GM18907 (cell line): ENCODE results near the gene ARL14.
A peak's percentile ranks its signal among the peaks of the same experiment; 100 is the strongest.

Experiments
- ATAC-seq: cut with Tn5 transposase; IDR thresholded peaks from one replicate; pipeline ENCODE4 v1.9.1; 2021; ENCODE audit warnings: mild to moderate bottlenecking, moderate library complexity; ENCODE audit not compliant: unreplicated experiment

ARL14 gene

DNA sequence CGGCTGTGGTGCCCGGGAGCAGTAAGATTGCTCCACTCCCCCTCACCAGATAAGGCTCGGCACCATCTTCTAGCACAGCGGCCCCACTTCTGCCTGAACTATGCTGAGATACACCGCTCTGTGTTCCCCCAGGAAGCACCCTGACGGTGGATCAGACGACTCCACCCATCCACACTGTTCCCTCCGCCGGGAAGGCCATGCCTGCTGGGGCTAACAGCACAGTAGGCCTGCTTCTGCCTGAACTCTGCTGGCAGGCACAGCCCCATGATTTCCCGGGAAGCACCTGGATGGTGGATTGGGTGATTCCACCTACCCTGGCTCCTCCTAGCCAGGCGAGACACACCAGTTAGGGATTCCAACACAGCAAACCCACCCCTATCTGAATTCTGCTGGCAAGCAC lies 42.8 kb downstream of the ARL14 start:
- no peak for ATAC-seq

DNA sequence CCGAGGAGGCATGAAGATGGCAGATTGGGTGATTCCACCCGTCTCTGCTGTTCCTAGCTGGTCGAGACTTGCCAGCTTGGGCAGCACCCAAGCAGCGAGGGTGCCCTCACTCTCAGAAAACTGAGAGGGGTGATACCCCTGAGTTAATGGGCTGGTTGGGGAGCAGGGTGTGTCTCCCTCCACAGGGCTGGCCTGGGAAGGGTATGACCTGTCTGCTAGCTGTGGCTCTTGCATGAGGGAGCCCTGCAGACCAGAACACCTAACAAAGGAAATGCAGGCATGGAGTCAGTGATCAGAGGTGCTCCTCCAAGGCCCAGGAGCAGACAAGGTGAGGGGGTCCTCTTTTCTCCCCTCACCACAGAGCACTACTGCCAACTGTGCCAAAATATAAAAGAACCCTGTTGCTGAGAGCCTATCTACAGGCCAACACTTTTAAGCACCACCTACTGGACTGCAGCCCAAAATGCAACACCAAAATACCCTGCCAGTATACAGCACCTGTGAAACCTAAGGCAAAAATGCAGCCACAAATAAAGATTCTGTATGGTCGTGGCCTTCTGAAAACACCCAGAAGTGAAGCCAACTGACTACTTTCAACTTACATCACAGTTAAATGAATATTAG lies 43.3 kb downstream of the ARL14 start:
- ATAC-seq, result peak; percentile 78

DNA sequence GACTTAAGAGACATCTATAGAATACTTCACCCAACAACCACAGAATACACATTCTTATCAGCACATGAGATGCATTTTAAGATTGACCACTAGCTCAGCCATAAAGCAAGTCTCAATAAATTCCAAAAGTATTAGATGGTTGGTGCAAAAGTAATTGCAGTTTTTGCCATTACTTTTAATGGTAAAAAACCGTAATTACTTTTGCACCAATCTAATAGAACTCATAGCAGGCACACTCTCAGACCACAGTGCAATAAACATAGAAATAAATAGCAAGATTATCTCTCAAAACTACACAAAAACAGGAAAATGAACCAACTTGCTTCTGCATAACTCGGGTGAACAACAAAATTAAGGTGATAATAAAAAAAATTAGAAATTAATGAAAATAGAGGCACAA lies 45.4 kb downstream of the ARL14 start:
- ATAC-seq, result no peak

DNA sequence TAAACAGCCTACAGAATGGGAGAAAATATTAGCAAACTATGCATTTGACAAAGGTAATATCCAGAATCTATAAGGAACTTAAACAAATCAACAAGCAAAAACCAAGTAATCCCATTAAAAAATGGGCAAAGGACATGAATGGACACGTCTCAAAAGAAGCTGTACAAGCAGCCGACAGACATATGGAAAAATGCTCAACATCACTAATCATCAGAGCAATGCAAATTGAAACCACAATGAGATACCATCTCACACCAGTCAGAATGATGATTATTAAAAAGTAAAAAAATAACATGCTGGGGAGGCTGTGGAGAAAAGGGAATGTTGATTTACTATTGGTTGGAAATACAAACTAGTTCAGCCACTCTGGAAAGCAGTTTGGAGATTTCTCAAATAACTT lies 48.4 kb downstream of the ARL14 start:
- ATAC-seq, result no peak
